ENCODE data around the gene GARNL3. TPM values are rescaled to one million over a fixed set of nuclear protein-coding genes. Genes with fewer than 3 reads are reported as not detected.
A peak's percentile ranks its signal among the peaks of the same experiment; 100 is the strongest.

GARNL3 gene
- total and polyA plus RNA-seq, 11 donors: 7.1 to 60.4 (median 20.3) TPM

GRCh38 chr9:127388856-127389238 is 124.3 kb downstream of the GARNL3 start:
- H3K27me3 ChIP-seq: peaks cover 0 to 4% (median 0%) of the 10 kb centered on the region in 9 donors
- peaks cover 0 to 54% (median 8%) of the 10 kb centered on the region in 9 donors for H3K36me3 ChIP-seq
- intact Hi-C loops (cut with DNase I): no loop called here
- WGBS, 4 donors: 55 to 71% (median 66%) methylated on average over 6 of the region's 6 CpGs
- peaks cover 0 to 20% (median 0%) of the 10 kb centered on the region in 12 donors for H3K4me1 ChIP-seq
- no peak overlapping the region for H3K4me3 ChIP-seq
- TF ChIP-seq POLR2A (IDR thresholded peaks at IDR 0.05): no peak
- TF ChIP-seq, protein P1, sequence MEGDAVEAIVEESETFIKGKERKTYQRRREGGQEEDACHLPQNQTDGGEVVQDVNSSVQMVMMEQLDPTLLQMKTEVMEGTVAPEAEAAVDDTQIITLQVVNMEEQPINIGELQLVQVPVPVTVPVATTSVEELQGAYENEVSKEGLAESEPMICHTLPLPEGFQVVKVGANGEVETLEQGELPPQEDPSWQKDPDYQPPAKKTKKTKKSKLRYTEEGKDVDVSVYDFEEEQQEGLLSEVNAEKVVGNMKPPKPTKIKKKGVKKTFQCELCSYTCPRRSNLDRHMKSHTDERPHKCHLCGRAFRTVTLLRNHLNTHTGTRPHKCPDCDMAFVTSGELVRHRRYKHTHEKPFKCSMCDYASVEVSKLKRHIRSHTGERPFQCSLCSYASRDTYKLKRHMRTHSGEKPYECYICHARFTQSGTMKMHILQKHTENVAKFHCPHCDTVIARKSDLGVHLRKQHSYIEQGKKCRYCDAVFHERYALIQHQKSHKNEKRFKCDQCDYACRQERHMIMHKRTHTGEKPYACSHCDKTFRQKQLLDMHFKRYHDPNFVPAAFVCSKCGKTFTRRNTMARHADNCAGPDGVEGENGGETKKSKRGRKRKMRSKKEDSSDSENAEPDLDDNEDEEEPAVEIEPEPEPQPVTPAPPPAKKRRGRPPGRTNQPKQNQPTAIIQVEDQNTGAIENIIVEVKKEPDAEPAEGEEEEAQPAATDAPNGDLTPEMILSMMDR (IDR thresholded peaks at IDR 0.05): no peak
- DNase-seq (no peak), ATAC-seq (no peak)
- no peaks in the 10 kb centered on the region for H3K9me3 ChIP-seq
- peak overlapping the region in 1 of 12 donors; percentile 55 for H3K27ac ChIP-seq

GRCh38 chr9:127389381-127390247 is 125.0 kb downstream of the GARNL3 start:
- TF ChIP-seq, protein P1 (IDR thresholded peaks at IDR 0.05): no peak
- no peak for TF ChIP-seq POLR2A (IDR thresholded peaks at IDR 0.05)
- ATAC-seq (no peak), DNase-seq (peak in 1 of 5 donors; percentile 20)
- Histone ChIP-seq H3K4me1 (peaks cover 0 to 20% (median 0%) of the 10 kb centered on the region in 12 donors), H3K27me3 (peaks cover 0 to 4% (median 0%) of the 10 kb centered on the region in 9 donors), H3K9me3 (no peaks in the 10 kb centered on the region), H3K27ac (no peak overlapping the region), H3K36me3 (peaks cover 0 to 55% (median 8%) of the 10 kb centered on the region in 9 donors), H3K4me3 (no peak overlapping the region)
- intact Hi-C loops (cut with DNase I): loop anchor here in 3 of 10 donors (10.0 kb wide), 3 partner anchors 75 to 165 kb away; no protein-coding TSS in a partner anchor
- WGBS, 4 donors: 84 to 89% (median 87%) methylated on average over 4 of the region's 4 CpGs

DNA sequence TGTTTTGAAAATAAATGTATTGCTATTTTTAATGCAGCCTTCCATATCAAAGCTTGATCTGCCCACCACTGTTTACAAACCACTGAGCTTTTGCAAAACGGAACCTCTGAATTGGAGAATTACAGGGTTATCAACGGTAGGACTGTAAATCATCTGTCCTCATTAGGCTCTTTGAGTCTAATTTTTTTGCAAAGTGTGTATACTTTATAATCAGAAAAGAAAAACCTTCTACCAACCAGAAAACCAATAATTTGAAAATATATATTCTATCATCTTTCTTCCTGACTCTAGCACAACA is 125.6 kb downstream of the GARNL3 start:
- 79 to 86% (median 84%) methylated on average over 2 of the region's 2 CpGs for WGBS, 4 donors
- H3K9me3 ChIP-seq: no peaks in the 10 kb centered on the region
- ATAC-seq: no peak
- DNase-seq: no peak
- H3K4me3 ChIP-seq: no peak overlapping the region
- intact Hi-C loops (cut with DNase I): loop anchor here in 3 of 10 donors (10.0 kb wide), 3 partner anchors 75 to 165 kb away; no protein-coding TSS in a partner anchor
- peaks cover 0 to 20% (median 0%) of the 10 kb centered on the region in 12 donors for H3K4me1 ChIP-seq
- TF ChIP-seq POLR2A (IDR thresholded peaks at IDR 0.05): no peak
- TF ChIP-seq, protein P1 (IDR thresholded peaks at IDR 0.05): no peak
- H3K36me3 ChIP-seq: peaks cover 0 to 55% (median 8%) of the 10 kb centered on the region in 9 donors
- H3K27ac ChIP-seq: no peak overlapping the region
- peaks cover 0 to 4% (median 0%) of the 10 kb centered on the region in 9 donors for H3K27me3 ChIP-seq

GRCh38 chr9:127390563-127390962 is 126.0 kb downstream of the GARNL3 start:
- Histone ChIP-seq H3K27me3 (peaks cover 0 to 4% (median 0%) of the 10 kb centered on the region in 9 donors), H3K4me1 (peaks cover 0 to 20% (median 0%) of the 10 kb centered on the region in 12 donors), H3K9me3 (no peaks in the 10 kb centered on the region), H3K4me3 (no peak overlapping the region), H3K27ac (no peak overlapping the region), H3K36me3 (peaks cover 0 to 55% (median 8%) of the 10 kb centered on the region in 9 donors)
- ATAC-seq (no peak), DNase-seq (peak in 1 of 5 donors; percentile 20)
- intact Hi-C loops (cut with DNase I): loop anchor here in 3 of 10 donors (10.0 kb wide), 3 partner anchors 76 to 166 kb away; no protein-coding TSS in a partner anchor
- TF ChIP-seq, protein P1 (IDR thresholded peaks at IDR 0.05): no peak
- TF ChIP-seq POLR2A (IDR thresholded peaks at IDR 0.05): no peak
- WGBS, 4 donors: 80 to 87% (median 84%) methylated on average over 5 of the region's 5 CpGs

Data from heart left ventricle (tissue), 16 donors.